CD4-positive, alpha-beta T cell treated with Interleukin-1 beta for 1 hour (primary cell): ENCODE results near the gene MRC1.

Experiments
- DNase-seq, 2 donors: peaks; one replicate each; pipeline ENCODE4 v3.0.0-alpha.2; 2020 to 2022

MRC1 gene

DNA sequence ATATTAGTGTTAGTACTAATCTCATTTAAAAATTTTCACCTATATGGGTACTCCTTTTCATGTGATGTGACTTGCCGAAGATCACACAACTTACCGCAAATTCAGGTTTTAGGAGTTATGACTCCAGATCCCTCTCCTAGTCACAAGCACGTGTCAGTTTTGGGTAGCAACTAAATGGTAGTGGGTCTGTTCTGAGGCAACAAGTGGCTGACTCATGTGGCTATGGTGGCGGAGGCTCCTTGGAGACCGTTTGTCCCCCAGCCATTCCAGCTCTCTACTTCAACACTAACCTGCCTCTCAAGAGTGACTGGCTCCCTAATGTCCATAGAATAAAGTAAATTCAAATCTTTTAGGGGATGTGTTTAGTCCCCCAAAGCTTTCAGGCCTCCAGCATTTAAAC lies 39.5 kb downstream of the MRC1 start:
- no peak for DNase-seq

DNA sequence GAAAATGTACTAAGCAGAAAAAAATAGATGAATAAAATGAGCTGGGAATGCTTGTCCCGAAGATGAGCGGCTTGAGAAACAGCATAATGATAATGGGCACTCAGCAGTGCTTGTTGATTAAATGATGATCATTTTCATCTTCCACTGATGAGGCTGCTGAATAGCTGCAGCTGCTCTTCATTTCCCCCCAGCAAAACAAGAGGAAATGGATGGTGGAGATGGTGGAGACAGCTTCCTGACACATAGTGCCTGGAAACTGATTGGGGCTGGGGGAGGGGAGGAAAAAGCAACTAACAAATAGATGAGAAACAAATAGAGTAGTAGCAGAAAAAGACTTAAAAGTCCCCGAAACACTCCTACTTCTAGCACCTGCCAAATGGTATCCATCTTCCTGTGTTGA lies 41.4 kb downstream of the MRC1 start:
- DNase-seq: no peak

DNA sequence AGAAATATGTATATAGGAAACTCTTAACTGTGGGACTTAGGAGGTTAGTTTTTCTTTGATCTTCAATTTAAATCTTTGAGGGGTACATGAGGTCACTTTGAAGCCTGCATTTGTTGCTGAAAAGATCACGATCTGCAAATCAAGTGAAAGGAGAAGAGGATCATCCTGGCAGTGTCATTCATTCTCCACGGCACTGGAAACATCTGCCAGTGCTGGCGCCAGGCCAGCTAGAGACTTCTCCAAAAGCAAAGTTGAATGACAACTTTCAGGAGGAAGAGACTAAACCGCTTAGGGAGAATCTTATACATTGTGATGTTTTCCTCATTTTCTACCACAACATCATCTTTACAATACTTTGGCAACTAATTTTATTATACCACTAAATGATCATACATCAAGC lies 42.5 kb downstream of the MRC1 start:
- DNase-seq: peak in 1 of 2 donors; percentile 36

DNA sequence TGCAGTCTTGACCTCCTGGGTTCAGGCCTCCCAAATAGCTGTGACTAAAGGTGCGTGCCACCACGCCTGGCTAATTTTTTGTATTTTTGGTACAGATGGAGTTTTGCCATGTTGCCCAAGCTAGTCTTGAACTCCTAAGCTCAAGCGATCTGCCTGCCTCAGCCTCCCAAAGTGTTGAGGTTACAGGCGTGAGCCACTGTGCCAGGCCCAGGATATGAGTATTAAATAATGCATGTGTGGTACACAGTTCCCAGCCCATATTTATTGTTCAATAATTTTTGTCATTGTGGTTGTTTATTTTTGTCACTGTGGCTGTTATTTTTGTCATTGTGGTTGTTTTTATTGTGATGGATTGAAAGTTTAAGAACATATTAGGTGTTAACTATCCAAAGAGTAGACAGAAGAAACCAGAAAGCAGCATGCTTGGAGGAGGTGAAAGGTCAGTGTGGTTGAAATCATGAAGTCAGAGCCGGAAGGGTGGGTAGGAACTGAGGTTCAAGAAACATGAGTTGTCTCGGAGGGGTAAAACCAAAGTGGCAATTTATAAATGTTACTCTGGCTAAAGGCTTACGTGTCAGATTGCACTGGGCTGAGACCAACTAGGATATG lies 45.0 kb downstream of the MRC1 start:
- DNase-seq: peak in 1 of 2 donors; percentile 20

DNA sequence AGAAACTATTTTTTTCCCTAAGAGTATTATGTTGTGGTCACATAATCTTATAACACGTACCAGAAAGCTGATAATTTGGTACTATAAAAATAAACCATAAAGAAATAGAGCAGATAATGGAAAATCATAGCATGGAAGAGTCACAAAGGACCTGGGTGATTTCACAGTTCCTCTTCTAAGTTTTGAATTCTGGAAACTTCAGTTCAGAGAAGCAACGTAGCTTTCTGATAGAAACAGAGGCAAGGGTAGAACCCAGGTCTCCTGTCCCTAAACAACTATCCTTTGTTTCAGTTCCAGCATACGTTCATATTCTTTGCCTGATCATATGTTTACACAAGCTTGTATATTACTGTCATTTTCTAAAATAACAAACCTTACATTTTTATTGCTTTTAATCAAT lies 47.9 kb downstream of the MRC1 start:
- no peak for DNase-seq

DNA sequence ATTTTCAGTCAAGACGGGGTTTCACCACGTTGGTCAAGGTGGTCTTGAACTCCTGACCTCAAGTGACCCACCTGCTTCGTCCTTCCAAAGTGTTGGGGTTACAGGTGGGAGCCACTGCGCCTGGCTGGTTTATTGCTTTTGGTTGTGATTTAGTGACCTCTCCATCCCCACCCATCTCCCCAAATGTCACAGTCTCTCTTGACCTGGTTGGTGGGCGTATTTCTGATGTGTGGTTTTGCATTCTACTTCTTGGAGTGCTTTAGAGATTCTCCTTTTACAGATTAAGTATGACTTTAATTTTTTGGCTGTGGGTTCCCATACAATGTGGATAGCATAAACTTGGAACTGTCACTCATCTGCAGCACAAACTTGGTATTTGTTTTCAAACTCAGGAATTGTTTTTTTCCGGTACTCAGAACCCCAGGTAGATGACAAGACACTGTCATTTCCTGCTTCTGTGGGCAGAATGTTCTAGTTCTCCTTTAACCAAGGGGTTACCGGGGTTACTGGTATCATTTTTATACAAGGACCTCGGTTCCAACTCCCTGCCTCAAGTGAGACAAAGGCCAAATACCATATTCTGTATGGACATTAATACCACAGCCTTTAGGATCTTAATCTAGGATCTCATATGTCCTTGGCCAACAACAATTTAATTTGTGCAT lies 50.5 kb downstream of the MRC1 start:
- peak in 1 of 2 donors; percentile 46 for DNase-seq

DNA sequence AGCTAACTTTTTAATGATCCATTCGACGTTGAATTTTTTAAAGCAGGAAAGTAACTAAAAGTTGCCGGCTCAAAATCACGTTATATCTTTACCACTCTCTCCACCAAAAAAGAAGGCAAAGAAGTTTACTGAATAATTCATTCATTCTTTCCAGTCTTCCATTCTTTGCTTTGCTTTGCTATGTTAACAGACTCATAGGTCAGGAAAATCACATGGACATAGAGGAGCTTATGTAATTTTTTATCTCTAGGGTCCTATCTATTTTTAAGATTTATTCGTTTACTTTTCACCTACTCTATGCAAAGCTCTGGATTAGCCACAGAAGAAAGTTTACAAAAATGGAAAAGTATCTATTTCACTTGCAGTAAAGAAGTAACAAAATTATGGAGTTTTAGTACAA lies 52.6 kb downstream of the MRC1 start:
- no peak for DNase-seq

DNA sequence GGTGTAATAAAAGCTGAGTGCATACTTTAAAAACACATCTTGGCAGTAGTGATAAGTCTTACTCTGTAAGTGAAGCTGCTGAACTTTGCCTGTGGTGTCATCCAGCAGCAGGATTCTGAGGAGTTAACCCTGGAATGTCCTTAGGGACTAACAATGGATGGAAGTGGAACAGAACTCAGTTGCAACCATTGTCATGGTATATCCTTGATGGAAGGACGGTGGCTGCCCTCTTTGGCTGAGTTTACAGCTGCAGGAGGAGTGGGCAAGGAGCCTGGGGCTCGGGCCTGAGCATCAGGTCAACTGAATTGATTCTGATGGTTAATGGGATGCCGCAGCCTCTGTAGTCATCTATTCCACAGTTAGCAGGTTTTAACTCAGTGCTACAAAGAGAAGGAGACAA lies 56.2 kb downstream of the MRC1 start:
- DNase-seq: no peak

DNA sequence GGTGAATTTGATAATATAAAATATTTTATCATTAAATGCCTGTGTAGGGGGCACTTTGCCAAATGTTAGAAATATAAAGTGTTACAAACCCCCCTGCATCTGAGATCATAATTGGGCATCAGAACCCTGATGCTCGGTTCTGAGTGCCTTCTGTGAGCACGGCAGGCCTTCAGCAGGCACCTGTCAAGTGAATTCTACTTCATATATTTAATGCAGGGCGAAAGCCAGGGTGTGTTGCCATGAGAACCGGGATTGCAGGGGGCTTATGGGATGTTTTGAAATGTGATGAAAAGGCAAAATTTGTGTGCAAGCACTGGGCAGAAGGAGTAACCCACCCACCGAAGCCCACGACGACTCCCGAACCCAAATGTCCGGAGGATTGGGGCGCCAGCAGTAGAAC lies 57.2 kb downstream of the MRC1 start:
- DNase-seq: no peak

DNA sequence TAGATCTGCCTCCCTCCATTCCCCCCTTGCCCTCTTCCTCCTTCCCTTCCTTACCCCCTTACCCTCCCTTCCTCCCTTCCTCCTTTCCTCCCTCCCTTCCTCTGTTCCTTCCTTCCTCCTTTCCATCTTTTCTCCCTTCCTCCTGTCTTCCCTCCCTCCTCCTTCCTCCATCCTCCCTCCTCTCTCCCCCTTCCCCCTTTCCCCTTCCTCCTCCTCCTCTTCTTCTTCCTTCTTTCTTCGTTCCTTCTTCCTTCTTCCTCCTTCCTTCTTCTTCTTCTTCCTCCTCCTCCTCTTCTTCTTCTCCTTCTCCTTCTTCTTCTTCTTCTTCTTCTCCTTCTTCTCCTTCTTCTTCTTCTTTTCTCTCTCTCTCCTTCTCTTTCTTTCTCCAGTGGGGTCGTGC lies 57.9 kb downstream of the MRC1 start:
- DNase-seq: no peak

DNA sequence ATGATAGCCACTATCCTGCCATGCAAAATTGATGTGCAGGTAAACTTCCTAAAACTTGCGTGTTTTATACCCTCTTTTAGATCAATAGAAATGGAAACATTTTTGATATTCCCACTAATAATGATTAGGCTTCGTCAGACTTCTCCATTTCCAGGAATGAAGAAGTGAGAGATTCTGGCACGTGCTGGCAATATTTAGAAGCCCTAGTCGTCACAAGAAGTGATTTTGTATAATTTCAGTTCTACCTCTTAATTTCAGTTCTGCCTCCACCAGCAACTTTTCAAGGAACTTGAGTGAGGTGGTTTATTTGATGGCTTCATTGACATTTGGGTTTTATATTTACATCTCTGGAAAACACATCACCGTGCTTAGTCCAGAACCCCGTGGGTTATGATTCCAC lies 61.9 kb downstream of the MRC1 start:
- no peak for DNase-seq

DNA sequence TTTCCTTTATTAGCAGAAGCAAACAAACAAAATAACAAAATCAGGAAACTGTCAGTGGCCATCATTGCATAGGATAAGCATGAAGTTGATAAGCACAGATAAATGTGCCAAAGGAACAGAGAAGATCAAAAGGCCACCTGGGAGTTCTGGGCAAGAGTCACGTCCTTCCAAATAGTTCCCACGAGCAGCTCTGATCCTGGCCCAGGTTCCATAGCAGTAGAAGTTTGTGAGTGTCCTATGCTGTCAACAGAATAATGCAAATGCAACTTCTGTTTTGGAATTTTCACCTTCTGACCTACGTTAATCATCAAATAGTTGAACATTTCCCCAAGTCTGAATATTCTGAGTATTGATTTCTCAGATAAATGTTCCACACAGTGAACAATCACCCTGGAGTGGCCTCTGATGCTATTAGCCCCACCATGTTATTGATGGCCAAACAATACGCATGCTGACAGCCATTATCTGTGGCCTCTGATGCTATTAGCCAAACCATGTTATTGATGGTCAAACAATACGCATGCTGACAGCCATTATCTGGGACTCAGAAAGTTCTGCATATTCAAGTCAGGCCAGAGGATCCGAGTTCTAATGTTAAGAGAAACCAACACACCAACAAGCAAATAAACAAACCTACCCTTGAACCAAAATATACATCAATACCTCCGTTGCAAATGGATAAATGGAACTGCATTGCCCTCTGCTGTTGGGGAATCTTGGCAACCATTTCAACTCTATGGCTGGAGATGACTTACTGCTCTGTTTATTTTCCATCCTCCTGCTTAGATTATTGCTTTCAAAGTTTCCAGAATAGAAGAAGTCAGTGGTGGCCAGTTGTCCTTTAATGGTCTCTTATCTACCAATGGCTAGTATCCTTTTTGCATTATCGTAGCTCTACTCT lies 63.3 kb downstream of the MRC1 start:
- peak; percentile 7 to 28 for DNase-seq

DNA sequence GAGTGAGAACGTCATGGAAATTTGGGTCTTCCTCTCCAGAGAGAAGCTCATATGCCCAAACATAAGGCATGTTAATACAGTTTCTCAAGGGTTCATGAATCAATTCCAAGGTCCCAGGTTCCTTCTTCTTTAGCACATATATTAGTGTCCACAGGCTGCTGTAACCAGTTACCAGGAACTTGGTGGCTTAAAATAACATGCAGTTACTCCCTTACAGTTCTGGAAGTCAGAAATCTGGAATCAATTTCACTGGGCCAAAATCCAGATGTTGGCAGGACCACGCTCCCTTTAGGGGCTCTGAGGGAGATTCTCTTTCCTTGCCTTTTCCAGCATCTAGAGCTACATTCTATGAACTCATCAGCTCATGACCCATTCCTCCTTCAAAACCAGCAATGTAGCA lies 64.8 kb downstream of the MRC1 start:
- DNase-seq: no peak

DNA sequence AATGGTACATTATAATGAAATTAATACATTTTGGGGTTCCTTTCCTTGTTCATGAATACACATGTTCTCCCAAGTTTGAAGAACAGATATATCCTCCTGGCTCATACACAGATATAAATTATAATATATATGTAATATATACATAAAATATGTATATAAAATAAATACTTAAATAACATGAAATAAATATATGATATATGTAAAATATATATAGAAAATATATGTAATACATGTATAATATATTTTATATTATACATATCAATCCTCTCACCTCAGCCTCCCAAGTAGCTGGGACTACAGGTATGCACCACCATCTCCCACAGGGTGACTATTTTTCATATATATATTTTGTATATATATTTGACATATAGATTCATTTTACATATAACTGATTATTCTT lies 68.0 kb downstream of the MRC1 start:
- no peak for DNase-seq

DNA sequence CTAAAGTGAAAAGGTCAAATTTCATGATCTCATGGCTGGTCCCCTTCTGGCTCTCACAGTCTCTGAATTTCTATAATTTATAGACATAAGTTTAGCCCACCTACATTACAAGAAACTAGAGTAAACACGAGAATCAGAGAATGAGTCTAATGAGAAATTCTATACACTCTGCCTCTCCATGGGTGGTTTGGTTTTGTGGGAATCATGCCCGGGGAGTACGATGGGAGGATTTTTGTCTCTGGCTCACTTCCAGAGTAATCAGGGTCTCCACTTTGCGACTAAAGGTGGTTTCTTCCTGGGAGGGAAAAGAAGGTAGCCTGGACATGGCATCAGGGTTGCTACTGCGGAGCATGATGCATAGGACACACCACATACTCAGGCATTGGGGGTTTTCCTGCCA lies 69.7 kb downstream of the MRC1 start:
- no peak for DNase-seq

DNA sequence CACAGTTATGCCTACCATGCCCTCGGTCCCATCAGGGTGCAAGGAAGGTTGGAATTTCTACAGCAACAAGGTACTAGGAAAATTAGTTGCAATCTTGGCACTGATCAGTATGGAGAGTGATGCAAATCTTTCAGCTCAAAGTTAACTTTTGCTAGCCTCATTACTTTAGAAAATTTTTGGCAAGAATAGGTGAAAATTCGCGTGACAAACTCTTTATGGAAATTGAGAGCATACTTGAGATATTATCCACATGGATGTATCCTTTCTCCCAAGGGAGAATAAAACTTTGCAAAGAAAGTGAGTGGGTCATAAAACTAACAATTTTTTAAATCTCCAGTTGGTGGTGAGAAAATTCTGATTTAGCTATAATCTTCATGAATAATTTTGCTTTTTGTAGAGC lies 71.5 kb downstream of the MRC1 start:
- no peak for DNase-seq

DNA sequence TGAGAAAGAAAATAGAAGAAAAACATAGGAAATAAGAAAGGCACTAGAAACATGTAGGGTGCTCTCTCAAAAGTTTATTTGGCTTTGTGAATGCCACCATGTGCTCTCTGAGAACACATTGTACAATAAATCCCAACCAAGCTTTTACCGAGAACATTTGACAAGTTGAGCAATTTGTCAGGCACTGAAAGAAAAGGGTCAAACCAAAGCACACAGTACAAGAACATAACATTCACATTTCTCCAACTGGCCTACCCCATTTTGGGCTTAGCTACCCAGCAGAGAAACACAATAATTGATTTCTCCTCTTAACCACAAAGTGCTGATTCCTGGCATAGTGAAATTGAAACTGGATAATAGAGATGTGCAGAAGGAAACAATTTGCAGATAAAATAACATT lies 73.4 kb downstream of the MRC1 start:
- no peak for DNase-seq

DNA sequence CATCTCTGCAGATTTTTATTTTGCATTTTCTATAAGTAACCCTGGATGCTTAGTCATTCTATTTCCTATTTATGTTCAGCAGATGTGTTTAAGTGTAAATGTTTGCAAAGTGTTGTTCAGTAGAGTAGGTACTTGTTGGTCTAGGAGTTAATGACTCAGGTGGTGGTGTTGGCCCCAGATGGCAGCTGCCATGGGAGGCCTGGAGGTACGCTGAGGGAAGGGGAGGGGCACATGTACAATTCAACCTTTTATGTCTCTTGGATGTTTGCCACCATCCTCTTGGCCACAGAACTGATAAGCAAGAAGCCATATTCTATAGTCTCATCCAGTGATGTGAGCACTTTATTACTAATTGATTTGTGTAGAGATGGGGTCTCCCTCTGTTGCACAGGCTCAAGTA lies 74.5 kb downstream of the MRC1 start:
- no peak for DNase-seq

DNA sequence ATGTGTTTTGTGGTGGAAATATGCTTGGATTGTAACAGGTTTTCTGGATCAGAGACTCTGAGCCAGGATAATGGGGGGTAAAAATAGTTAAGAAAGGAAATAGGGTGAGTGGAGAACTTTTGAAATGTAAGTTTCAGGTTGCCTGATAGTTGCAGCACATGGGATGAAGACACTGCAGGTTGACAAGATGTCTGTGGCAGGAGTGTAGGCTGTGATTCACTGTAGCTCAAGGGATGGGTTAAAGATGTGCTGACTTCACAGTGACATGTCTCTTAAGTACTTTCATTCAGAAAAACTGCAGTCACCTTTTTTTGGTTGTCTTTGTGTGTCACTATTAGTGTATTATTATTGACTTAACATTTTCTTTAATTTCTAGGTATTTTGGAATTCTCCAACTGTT lies 79.0 kb downstream of the MRC1 start:
- no peak for DNase-seq

DNA sequence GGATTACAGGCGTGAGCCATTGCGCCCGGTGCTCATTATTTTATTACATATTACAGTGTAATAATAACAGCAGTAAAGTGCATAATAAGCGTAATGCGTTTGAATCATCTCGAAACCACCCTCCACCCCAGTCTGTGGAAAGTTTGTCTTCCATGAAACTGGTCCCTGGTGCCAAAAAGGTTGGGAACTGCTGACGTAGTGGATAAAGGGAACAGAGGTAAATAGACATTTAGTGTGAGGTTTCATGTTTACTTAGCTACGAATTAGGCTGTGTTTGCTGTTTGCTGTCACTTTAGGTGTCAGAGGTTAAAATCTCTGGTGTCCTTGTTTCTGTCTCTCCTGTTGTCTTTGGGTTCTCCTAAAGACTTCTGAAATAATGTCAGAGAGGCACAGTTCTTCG lies 82.3 kb downstream of the MRC1 start:
- DNase-seq: no peak

DNA sequence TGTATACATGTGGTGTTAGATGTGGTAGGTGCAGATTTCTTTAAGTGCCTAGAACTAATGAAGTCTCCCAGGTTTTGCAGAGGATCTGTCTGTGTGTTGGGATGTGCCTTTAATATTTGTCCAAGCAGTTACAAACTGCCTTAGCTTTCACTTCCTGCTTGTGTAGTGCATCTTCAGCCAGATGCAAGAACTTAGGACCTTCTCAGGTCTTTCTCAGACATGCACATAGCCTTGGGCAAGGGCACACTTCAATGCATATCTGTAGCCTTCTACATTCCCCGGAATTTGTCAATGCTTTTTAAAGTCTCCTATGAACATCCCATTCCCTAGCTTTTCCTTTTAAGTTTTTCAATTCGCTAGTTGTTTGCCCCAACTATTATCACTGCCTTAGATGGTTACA lies 95.4 kb downstream of the MRC1 start:
- no peak for DNase-seq

DNA sequence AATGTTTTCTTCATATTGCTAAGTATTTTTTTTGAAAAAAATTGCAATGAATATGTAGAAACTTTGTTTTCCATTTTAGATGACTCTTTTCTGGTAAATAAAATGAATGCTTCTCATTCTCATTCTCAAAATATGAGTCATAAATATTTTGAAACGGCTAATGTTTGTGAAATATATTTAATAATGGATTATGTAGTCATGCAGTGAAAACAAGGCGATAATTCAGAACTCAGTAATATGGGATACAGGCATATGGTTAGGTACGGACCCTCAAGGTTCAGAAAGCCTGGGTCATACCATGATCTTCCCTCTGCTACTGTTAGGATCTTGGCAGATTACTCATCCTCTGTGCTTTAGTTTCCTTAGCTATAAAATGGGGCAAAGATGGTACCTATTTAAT lies 96.3 kb downstream of the MRC1 start:
- no peak for DNase-seq

DNA sequence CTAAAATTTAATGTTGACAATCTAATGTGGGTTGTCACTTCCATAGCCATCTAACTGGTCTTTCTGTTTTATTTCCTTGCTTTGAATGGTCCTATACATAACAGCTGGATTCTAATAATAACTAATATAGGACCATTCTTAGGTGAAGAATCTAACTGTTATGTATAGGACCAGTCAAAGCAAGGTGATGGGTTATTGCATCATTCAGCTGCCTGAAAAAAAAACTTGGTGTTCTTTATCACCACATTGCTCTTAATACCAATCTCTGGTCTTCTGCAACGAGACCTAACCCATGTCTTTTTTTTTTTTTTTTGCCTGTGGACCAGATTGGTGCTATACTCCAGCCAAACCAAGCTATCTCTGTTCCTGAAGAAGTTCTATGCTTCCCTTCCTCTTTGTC lies 96.9 kb downstream of the MRC1 start:
- no peak for DNase-seq

DNA sequence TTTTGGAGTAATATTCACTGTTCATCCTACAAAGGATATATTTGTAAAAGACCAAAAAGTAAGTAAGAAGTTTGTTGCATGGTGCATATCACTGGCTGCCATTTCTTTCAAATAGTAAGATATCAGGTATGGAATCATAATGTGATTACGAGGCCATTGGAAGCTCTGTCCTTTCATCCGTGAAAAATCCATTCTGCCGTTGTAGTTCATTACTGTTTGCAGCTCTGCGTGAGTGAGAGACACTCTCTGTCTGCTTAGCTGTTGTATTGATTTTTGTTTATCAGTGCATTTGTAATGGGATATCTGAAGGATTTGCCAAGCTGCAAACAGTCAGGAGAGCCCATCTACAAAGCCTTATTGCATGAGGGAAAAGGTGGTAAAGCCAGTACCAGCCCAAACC lies 98.5 kb downstream of the MRC1 start:
- DNase-seq: no peak
